NCI-H526 treated with DMSO at 0.1 percent for 48 hours (cell line): ENCODE data around the gene KLK12.

ENCODE experiments used
- DNase-seq: peaks from one replicate; lab custom pipeline; 2025; lab: John Stamatoyannopoulos, UW

KLK12 gene

GRCh38 chr19:50981587-50982146 lies 53.1 kb downstream of the KLK12 start:
- no peak for DNase-seq

DNA sequence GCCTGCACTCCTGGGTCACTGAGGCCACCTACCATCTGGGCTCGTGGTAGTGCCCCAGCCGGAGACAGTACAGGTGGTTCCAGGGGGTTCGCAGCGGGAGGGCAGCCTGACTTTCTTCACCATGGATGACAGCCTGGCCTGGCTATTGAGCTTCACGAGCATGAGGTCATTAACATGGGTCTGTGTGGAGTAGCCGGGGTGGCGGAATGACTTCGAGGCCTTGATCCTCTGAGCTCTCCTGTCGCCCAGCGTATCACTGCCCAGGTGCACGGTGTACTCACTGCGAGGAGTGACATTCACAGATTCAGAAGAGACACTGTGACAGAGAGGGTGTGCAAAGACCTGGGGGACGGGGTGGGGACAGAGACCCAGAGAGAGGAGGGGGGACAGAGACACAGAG lies 54.6 kb downstream of the KLK12 start:
- no peak for DNase-seq

GRCh38 chr19:50979758-50980157 lies 55.0 kb downstream of the KLK12 start:
- no peak for DNase-seq
